GM20000 (cell line): ENCODE data around the gene ARGLU1.

Experiments used
- DNase-seq: peaks from one replicate; pipeline ENCODE4 v3.0.0; 2012; ENCODE audit warnings: low spot score
- CTCF ChIP-seq: IDR thresholded peaks from 2 replicates; pipeline ENCODE4 v1.5.1; 2012; ENCODE audit warnings: mild to moderate bottlenecking, control low read depth; ENCODE audit errors: extremely low read depth, missing control alignments

ARGLU1 gene

GRCh38 chr13:106492588-106493475, 75.1 kb downstream of the ARGLU1 start:
- no peak for DNase-seq
- TF ChIP-seq CTCF = no peak

- DNase-seq = no peak
- TF ChIP-seq CTCF = no peak
Measured at GRCh38 chr13:106491928-106492587, 75.9 kb downstream of the ARGLU1 start.
